SJCRH30 (cell line): ENCODE results near the gene BEAN1. TPM values are rescaled to one million over a fixed set of nuclear protein-coding genes. Genes with fewer than 3 reads are reported as not detected.

Source experiments
- DNase-seq, 2 experiments: peaks; one replicate each; pipeline ENCODE4 v3.0.0-alpha.2; 2015 to 2020
- H3K27ac ChIP-seq: fragments of 250-450 bp; sonication (Bioruptor Pico); 2 replicates; pipeline ENCODE4 v1.5.1; 2020; ENCODE audit warnings: mild to moderate bottlenecking, moderate library complexity
- H3K27me3 ChIP-seq: fragments of 250-450 bp; sonication (Bioruptor Pico); 2 replicates; pipeline ENCODE4 v1.5.1; 2020; ENCODE audit warnings: mild to moderate bottlenecking, moderate library complexity
- H3K36me3 ChIP-seq: fragments of 250-450 bp; sonication (Bioruptor Pico); 2 replicates; pipeline ENCODE4 v1.5.1; 2020; ENCODE audit warnings: mild to moderate bottlenecking, moderate library complexity
- H3K4me1 ChIP-seq: fragments of 250-450 bp; sonication (Bioruptor Pico); 2 replicates; pipeline ENCODE4 v1.5.1; 2020; ENCODE audit warnings: mild to moderate bottlenecking, moderate library complexity
- H3K4me3 ChIP-seq: fragments of 250-450 bp; sonication (Bioruptor Pico); 2 replicates; pipeline ENCODE4 v1.5.1; 2020; ENCODE audit warnings: mild to moderate bottlenecking, moderate library complexity
- H3K9me3 ChIP-seq: fragments of 250-450 bp; sonication (Bioruptor Pico); replicated peaks from 2 replicates; pipeline ENCODE4 v1.5.1; 2020; ENCODE audit warnings: mild to moderate bottlenecking, moderate library complexity
- total RNA-seq: library from RNA; depleted of rRNA; stranded (reverse); fragments of >200 nt; shearing (Covaris generic); gene quantifications from 2 replicates; pipeline ENCODE4 v1.2.3, GENCODE V29; 2014

Gene BEAN1
- total RNA-seq, 1 experiment from 2014 or later, result 0.87 TPM

GRCh38 chr16:66471716-66472393 is 44.8 kb downstream of the BEAN1 start:
- no peaks in the 10 kb centered on the region for H3K27me3 ChIP-seq
- H3K4me3 ChIP-seq, result no peak overlapping the region
- DNase-seq, result no peak
- H3K4me1 ChIP-seq, result peaks cover 53% of the 10 kb centered on the region
- no peaks in the 10 kb centered on the region for H3K9me3 ChIP-seq
- no peaks in the 10 kb centered on the region for H3K36me3 ChIP-seq
- H3K27ac ChIP-seq, result peak overlapping the region; percentile 93

GRCh38 chr16:66473051-66473571 is 46.0 kb downstream of the BEAN1 start:
- Histone ChIP-seq H3K27me3 (no peaks in the 10 kb centered on the region), H3K4me3 (no peak overlapping the region), H3K36me3 (no peaks in the 10 kb centered on the region), H3K4me1 (peaks cover 66% of the 10 kb centered on the region), H3K9me3 (no peaks in the 10 kb centered on the region), H3K27ac (no peak overlapping the region)
- peak; percentile 64 to 71 for DNase-seq

GRCh38 chr16:66473654-66474519 is 46.8 kb downstream of the BEAN1 start:
- H3K4me3 ChIP-seq, result no peak overlapping the region
- H3K9me3 ChIP-seq, result no peaks in the 10 kb centered on the region
- no peak overlapping the region for H3K27ac ChIP-seq
- peak; percentile 29 to 56 for DNase-seq
- no peaks in the 10 kb centered on the region for H3K27me3 ChIP-seq
- H3K36me3 ChIP-seq, result no peaks in the 10 kb centered on the region
- H3K4me1 ChIP-seq, result peaks cover 74% of the 10 kb centered on the region

GRCh38 chr16:66474750-66475199 is 47.7 kb downstream of the BEAN1 start:
- Histone ChIP-seq H3K4me1 (peaks cover 81% of the 10 kb centered on the region), H3K27me3 (no peaks in the 10 kb centered on the region), H3K9me3 (no peaks in the 10 kb centered on the region), H3K27ac (peak overlapping the region; percentile 61), H3K4me3 (0 out of 2 replicates have a peak overlapping the region, but pooled peaks have one; percentile 0), H3K36me3 (no peaks in the 10 kb centered on the region)
- DNase-seq, result peak; percentile 92 to 98

- H3K27me3 ChIP-seq, result no peaks in the 10 kb centered on the region
- no peaks in the 10 kb centered on the region for H3K9me3 ChIP-seq
- H3K4me3 ChIP-seq, result 0 out of 2 replicates have a peak overlapping the region, but pooled peaks have one; percentile 0
- H3K4me1 ChIP-seq, result peaks cover 80% of the 10 kb centered on the region
- H3K27ac ChIP-seq, result peak overlapping the region; percentile 61
- no peaks in the 10 kb centered on the region for H3K36me3 ChIP-seq
- DNase-seq, result peak in 1 of 2 experiments; percentile 49
Measured at GRCh38 chr16:66475232-66475631, 48.1 kb downstream of the BEAN1 start.

GRCh38 chr16:66476328-66477027 is 49.4 kb downstream of the BEAN1 start:
- Histone ChIP-seq H3K27me3 (no peaks in the 10 kb centered on the region), H3K9me3 (no peaks in the 10 kb centered on the region), H3K27ac (no peak overlapping the region), H3K4me3 (no peak overlapping the region), H3K36me3 (no peaks in the 10 kb centered on the region), H3K4me1 (peaks cover 68% of the 10 kb centered on the region)
- peak; percentile 51 to 71 for DNase-seq

- no peaks in the 10 kb centered on the region for H3K27me3 ChIP-seq
- no peaks in the 10 kb centered on the region for H3K9me3 ChIP-seq
- no peak overlapping the region for H3K4me3 ChIP-seq
- H3K27ac ChIP-seq, result no peak overlapping the region
- H3K36me3 ChIP-seq, result no peaks in the 10 kb centered on the region
- peaks cover 62% of the 10 kb centered on the region for H3K4me1 ChIP-seq
- DNase-seq, result peak in 1 of 2 experiments; percentile 30
Measured at GRCh38 chr16:66477028-66477515, 50.0 kb downstream of the BEAN1 start.

GRCh38 chr16:66478733-66479511 is 51.8 kb downstream of the BEAN1 start:
- DNase-seq, result peak; percentile 99 to 100
- H3K4me3 ChIP-seq, result no peak overlapping the region
- H3K4me1 ChIP-seq, result peaks cover 55% of the 10 kb centered on the region
- peak overlapping the region; percentile 81 for H3K27ac ChIP-seq
- H3K36me3 ChIP-seq, result no peaks in the 10 kb centered on the region
- H3K9me3 ChIP-seq, result no peaks in the 10 kb centered on the region
- H3K27me3 ChIP-seq, result no peaks in the 10 kb centered on the region

GRCh38 chr16:66479661-66480264 is 52.7 kb downstream of the BEAN1 start:
- no peaks in the 10 kb centered on the region for H3K36me3 ChIP-seq
- H3K27ac ChIP-seq, result peak overlapping the region; percentile 81
- no peaks in the 10 kb centered on the region for H3K9me3 ChIP-seq
- peak in 1 of 2 experiments; percentile 67 for DNase-seq
- H3K27me3 ChIP-seq, result no peaks in the 10 kb centered on the region
- peaks cover 52% of the 10 kb centered on the region for H3K4me1 ChIP-seq
- no peak overlapping the region for H3K4me3 ChIP-seq

- no peaks in the 10 kb centered on the region for H3K36me3 ChIP-seq
- H3K4me3 ChIP-seq, result no peak overlapping the region
- peaks cover 45% of the 10 kb centered on the region for H3K4me1 ChIP-seq
- H3K27me3 ChIP-seq, result no peaks in the 10 kb centered on the region
- H3K9me3 ChIP-seq, result no peaks in the 10 kb centered on the region
- DNase-seq, result no peak
- no peak overlapping the region; the same call in 1 of the 2 replicates for H3K27ac ChIP-seq
Measured at GRCh38 chr16:66480265-66481080, 53.4 kb downstream of the BEAN1 start.

GRCh38 chr16:66481081-66481942 is 54.2 kb downstream of the BEAN1 start:
- Histone ChIP-seq H3K27ac (no peak overlapping the region), H3K36me3 (no peaks in the 10 kb centered on the region), H3K4me1 (peaks cover 41% of the 10 kb centered on the region), H3K4me3 (no peak overlapping the region), H3K9me3 (no peaks in the 10 kb centered on the region), H3K27me3 (no peaks in the 10 kb centered on the region)
- no peak for DNase-seq

GRCh38 chr16:66481943-66482390 is 54.9 kb downstream of the BEAN1 start:
- Histone ChIP-seq H3K27ac (no peak overlapping the region), H3K4me1 (peaks cover 39% of the 10 kb centered on the region), H3K4me3 (no peak overlapping the region), H3K9me3 (no peaks in the 10 kb centered on the region), H3K27me3 (no peaks in the 10 kb centered on the region), H3K36me3 (no peaks in the 10 kb centered on the region)
- no peak for DNase-seq
